GM18870 (cell line): ENCODE measurements around the gene ETV3.

Experiments
- ATAC-seq: cut with Tn5 transposase; IDR thresholded peaks from one replicate; pipeline ENCODE4 v1.9.1; 2021; ENCODE audit warnings: moderate library complexity; ENCODE audit not compliant: unreplicated experiment

ETV3 gene

DNA sequence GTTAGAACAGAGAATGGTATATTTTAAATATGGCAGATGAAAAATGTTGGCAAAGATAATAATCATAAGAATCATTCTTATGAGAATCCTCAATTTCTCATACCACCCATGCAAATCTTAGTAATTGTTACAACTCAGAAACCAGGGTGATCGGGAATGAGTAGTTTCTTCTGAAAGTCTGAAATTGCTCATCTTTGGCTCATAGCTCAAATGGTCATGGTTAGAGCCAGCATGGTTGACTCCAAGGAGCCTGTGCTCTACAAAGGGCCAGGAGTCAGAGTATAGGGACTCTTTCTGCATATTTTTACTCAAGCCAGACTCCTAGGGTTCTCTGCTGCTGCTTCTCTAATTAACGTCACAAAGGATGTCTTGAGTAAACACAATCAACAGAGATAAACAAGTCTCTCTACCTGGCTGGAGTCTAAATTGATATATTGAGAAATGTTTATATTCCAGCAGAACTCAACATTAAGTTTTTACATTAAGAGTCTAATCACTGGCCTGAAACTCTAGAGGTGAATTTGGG lies 1.9 kb upstream of the ETV3 start:
- ATAC-seq, result no peak

DNA sequence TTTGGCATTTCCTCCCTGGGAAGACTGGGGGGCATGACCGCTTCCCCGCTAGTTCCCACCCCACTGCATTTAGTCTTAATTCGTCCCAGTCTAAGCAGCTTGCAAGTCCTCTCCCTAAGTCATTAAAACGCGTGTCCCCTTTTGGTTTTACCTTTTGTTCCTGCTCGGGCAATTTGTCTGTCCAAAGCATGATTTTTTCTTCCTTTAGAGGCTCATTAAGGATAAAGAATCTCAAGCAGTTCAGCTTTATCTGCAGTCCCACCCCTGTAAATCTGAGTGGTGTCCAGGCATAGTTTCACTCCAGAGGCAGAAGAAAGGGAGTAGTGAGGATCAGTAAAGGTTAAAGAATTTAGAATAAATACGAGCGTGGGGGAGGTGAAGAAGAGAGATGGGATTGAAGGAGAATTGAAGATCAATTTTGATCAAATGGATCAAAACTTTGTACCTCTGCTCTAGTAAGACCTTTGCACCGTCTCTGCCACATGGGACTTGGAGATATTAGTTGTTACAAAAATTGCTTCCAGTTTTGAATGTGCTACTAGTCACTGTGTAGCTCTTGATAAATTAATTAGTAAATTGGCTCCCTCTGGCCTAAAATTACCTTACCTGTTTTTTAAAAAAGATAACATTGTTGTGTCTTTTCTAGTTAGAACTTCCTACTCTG lies 989 bp upstream of the ETV3 start:
- no peak for ATAC-seq

DNA sequence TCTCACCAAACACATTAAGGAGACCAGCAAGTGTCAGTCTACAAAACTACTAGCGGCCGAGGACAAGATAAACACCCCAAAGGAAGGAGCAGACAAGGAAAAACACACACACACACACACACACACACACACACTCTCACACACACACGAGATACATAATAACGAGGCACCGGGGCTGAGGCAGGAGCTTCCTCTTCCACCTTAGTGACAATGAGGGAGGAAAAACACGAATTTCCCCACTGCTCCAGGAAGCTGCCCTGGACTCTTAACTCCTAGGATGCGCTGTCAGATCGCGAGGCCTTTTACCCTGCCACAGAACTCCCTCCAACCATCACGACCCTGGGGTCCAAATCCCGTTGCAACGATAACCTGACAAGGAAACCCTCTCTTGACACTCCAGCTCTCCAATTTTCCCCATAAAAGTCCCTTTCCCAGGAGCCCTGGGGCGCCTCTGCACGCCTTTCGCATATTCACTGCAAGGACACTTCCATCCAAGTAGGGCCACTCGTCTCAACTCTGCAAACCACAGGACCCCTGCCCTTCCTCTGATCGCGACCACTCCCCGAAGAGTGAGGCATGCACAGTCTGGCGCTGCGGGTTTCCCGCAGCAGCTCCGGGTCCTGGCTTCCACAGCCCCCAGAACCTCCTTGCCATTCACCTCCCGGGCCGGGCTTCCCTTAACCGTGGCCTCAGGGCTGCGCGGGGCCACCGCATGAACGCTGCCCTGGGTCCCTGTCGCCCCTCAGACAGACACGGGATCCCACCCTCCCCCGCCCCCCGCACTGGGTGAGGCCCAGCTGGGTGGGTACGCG lies 581 bp downstream of the ETV3 start:
- ATAC-seq, result no peak

DNA sequence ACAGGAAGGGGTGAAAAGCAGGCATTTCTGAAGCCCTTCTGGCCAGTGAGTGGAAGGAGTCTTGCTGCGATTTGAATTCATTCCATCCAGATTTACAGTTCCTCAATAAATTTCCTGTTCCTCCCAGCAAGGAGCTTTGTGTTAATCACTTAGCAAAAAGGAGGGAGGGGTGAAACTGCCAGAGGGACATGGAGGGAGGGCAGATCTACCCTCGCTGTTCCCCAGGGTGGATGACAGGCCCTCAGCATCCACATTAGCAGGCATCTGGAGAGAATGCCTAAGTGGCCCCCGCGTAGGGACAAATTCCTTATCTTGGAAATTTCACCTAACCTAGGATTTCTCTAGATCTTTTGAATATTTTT lies 1.2 kb downstream of the ETV3 start:
- no peak for ATAC-seq

DNA sequence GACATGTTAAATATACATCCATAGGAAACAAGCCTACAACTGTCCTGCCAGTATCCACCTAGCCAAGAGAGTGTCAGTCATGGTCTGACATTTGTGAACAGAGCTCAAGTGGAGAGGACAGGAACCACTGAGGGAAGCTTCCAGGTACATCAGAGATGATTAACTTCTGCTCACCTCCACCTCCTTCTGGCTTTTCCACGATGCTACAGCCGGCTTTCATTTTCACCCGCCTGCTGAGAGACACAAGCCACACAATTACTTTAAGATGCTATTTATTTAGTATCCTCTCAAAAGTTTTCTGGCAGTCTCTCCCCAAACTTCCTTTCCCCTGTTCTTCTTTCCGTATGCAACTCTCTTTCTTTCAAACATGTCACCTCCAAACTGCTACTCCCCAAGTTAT lies 2.1 kb downstream of the ETV3 start:
- no peak for ATAC-seq

DNA sequence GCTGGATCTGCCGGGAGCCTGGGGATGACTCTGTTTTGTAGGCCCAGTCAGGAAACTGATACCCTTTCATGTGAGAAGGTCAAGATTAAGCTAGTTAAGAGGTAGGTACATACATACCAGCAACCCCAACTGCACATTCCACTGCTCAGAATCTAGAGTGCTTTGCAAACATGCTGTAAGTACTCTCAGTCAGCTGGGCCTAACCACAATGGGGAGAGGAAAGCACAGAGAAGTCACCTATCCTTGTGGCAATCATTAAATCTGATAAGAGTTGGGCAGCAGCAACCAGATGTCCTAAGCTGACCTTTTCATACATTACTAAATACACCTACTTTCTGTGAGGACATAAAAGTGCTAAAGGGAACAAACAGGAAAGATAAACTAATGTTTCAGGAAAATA lies 2.5 kb downstream of the ETV3 start:
- ATAC-seq, result no peak

DNA sequence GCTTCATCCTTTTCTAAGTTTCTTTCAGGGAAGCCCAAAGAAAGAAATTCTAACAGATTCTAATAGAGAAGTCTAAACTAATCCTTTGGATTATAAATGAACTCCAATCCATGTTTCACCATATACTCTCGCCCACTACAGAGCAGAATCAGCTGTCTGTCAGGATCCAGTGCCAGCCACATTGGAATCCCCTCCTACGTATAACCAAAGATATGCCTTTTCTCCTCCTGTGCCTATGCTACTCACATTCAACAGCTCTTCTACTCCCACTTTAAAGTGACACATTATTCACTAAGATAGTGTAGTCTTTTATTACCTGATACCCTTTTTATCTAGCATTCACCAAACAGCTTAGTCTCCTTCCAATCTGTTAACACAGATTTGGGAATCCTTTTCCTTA lies 3.1 kb downstream of the ETV3 start:
- ATAC-seq, result no peak

DNA sequence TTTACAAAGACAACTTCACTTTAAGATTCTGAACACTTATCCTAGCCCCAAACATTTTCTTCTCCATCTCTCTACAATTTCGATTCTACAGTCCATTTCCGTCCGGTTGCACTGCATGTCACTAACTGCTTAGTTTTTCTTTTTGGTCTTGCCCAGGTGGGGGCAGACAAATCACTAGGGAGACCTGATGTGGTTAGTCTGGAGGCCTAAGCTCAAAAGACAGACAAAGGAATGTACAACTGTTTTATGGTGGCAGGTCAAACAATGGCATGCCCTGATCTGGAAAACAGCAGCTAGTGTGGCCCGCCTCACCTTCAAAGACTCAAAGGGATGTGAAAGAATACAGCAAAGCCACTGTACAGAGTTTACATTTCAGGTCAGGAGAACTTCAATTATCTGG lies 3.8 kb downstream of the ETV3 start:
- no peak for ATAC-seq

DNA sequence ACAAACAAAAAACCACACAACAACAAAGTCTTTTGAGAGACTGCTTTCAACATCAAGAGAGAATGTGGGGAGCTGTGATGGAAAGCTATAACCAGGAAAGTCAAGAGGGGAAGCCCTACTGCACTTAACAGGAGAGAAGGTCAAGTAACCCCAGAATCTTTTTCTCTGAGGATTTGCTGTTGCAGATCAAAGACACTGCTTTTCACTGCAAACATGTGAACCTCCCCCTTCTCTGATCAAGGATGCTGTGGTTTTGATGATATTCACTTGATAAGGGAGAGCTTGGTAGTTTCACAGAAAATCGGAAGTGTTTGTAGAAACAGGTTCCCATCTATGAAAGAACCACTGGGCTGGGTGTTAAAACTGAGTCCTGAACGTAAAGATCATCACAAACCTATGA lies 4.8 kb downstream of the ETV3 start:
- no peak for ATAC-seq

DNA sequence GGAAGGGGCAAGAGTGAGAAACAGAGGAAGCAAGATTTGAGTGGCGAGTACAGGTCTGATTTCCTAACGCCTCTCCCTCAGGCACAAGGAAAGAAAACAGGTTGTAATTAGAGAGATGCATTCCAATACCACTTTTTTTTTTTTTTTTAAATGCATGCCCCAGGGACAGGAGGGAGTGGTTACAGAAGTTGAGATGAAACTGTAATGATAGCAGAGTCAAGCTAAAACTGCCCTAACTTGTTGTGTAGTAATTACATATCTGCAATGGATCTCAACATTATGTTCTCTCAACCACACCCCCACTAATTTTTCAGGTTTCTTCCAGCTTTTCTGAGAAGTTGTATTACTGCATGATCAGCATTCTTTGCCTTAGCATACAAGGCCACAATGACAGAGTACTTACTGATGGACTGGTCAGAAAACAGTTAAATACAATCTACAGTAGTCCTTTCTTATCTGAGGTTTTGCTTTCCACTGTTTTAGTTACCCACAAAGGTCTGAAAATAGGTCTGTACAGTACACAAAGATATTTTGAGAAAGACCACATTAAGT lies 5.5 kb downstream of the ETV3 start:
- no peak for ATAC-seq

DNA sequence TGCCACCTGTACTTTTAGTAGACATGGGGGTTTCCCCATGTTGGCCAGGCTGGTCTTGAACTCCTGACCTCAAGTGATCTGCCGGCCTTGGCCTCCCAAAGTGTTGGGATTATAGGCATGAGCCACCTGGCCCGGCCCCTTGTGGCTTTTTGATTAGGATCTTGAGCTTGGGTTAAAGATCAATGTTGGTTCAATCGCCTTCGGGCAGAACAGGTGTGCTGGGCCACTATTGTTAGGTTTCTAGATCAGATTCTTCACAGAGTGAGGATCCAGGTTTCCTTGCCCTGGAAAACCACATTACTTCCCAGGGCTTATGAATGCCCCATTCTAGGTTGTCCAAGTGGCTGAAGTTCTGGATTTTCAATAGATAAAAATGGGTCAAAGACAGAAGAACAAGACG lies 6.1 kb downstream of the ETV3 start:
- no peak for ATAC-seq

DNA sequence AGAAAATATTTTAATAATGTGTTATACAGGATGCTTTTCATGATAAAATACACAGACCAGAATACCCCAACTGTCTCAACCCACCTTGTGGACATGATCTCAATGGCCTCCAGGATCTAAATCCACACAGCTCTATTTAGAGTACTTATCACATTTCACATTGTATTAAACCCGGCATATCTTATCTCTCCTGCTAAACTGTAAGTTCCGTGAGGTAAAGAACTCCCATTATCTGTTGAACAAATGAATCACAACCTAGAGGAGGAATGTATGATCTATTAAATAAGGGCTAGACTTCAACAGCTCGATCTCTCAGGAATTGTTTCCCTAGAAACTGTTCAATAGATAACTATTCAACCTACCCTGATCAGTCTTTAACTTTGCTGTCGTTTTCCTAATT lies 6.9 kb downstream of the ETV3 start:
- no peak for ATAC-seq

DNA sequence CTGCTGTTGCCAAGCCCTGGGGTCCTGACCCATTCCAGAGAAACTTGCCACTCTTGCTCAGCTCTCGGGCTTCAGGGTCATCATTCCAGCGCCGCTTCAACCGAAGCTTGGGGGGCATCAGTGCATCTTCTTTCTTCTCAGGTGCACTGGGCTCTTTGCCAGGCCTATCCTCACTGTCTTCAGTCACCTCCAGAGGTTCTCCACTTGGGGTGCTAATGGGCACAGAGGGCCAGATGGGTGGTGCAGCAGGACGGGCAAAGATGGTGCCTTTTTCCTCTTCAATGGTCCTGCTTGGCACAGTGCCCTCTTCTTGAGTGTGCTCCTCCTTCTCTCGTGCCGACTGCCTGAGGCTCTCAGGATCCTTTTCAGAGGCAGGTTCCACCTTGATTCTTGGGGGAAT lies 13.3 kb downstream of the ETV3 start:
- no peak for ATAC-seq

DNA sequence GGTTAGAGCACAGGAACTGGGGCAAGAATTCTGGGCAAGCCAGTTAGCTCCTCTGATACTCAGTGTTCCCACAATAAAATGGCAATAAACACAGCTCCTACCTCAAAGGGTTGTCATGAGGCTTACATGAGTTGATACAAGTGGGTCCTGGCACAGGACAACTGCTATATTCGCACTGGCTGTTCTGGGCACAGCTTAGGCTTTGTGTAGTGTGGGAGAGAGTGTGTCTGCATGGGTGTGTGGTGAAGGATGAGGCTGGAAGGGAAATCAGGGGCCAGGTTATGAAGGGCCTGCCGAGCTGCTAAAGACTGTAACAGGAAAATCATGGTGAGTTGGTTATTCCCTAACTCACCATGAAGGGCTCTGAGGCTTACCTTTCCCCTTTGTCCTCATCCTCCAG lies 18.7 kb downstream of the ETV3 start:
- no peak for ATAC-seq

DNA sequence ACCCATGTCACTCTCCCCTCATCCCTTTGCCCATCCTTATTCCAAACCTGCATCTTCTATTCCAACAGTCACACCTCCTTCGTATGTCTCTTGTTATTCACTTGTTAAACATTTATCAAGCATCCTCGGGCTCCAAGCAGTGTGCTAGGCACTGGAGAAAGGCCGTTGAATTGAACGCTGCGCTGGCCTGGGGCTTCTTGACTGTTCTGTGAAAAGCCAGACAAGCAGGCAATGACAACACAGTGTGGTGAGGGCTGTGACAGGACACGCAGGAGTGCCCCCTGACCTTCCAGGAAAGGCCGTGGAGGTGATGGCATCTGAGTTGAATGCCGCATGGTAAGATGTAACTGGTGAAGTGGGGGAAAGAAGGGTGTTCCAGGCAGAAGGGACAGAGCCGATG lies 19.2 kb downstream of the ETV3 start:
- ATAC-seq, result no peak

DNA sequence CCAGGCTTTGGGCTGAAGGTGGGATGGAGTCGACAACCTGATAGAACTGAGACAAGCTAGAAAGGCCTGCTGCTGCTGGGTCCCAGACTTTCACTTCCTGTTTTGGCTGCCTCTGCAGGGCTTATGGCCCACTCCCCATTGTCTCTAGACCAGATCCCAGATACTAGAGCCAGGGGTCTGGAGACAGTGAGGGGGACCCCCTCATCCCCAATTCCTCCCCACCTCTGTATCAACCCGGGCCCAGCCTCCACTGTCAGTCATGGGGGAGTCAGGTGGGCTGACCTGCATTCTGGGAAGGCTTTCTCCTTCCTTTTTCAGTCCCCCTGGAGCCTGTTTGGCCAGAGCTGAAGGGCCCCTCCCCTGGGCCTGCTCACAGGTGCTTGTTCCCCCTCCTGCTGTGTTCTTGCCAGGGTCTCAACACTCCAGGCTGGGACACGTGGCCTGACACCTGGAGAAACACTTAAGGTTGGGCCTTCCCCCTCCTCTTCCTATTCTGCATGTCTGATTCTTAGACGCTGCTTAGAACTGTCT lies 20.6 kb downstream of the ETV3 start:
- ATAC-seq, result no peak

DNA sequence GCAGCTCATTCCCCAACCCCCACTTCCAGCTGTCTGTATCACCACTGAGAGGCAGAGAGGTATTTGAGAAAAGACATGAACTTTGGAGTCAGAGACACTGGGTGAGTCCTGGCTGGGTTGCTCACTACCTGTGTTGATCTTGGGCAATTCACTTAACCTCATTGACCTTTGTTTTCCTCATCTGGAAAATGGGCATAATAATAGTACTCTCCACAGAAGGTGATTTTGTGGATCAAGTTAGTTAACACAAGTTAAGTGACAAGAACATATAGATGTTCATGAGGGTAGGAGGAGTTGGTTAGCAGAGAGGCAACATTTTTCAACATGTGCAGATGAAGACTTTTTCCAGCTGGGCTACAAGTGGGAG lies 21.5 kb downstream of the ETV3 start:
- ATAC-seq, result no peak

DNA sequence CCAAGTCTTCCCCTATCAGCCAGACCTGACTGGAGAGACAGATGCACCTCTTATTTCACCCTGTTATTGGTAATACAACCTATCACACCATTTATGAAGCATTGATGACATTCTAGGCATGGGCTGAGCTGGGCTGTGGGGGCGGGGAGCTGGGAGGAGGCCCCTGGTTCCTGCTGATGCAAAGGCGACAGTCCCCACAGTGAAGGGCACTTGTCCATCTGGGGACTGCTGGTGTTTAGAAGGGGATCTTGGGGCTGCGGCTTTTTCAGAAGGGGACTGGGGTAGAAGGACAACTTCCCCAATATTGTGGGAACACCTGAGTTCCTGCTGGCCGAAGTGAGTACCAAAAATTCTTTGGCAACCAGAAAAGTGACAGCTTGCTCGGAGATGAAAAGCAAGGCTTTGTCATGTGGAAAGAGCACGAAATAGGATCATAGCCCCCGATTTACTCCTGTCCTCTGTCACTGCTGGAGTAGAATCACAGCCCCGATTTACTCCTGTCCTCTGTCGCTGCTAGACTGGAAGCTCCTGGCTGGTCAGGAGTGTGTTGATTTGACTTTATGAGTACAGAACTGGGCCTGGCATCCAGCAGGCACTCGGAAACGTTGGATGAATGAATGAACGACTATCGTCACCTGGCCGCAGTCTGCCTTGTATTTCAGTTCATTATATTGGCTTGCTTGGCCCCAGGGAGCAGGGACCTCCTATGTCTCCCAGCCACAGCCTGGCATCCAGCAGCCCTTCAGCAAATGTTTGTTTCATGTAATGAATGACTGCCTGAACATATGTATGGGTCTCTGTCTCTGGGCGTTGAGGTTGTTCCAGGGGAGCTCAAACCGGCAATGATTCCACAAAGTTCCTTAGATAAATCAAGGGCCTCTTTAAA lies 22.1 kb downstream of the ETV3 start:
- ATAC-seq, result no peak

DNA sequence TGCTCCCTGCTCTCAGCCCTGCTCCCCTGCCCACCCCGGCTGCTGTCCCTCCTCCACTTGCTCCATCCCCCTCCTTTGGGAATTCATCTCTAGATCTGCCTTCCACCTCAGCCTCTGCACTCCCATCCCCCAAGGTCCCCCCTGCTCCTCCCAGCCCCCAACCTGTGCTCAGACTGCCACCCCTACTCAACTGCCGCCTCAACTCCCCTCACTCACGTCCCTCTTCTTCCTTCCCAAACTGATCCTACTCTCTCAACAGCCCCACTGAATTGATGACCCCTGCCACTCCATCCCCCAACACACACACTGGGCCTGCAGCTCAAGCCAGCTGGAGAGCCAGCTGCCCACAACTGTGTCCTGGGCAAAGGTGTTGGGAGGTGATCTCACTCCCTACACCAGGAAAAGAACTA lies 22.8 kb downstream of the ETV3 start:
- no peak for ATAC-seq

DNA sequence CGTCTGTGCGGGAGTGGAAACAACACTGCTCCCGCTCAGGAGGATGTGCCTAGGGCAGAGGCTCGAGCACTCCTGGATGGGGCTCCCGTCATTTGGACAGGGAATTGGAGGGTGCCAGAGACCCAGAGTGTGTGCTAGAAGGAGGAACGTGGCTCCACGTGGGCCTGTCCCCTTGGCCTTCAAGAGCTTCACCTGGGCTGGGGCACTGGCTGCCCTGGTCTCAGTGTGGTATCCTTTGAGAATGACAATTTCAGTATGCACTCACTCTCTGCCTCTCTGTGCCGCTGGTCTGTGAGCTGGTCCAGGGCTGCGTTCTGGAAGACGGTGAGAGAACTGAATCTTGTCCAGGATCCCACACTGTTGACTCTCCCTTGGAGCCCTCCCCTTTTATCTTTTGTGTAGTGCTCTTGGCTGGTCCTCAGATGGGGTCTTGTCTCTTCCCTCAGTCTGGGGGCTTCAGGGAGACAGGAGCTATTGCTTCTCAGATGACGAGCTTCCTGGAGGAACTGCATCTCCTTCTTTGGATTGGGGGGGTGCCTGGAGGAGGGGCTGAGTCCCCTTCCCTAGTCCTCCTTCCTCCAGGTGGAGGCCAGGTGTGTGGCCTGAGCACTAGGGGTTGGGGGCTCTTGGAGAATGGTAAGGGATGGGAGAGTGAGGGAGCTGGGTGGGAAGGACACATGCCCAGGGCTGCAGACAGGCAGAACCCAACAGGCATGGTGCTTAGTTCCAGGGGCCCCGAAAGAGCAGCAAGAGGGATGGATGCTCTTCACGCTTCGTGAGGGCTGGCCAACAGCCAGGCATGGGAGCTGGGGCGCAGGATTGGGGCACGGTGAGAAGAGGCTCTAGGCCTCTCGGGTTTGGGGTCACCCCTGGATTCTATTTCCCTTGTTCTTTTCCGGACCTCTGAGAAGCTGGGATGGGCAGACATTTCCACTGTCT lies 23.7 kb downstream of the ETV3 start:
- ATAC-seq, result no peak
